DMS 273 (cell line): ENCODE measurements around the gene PAPPA2.
"Not testable (repeated sequence)": the region's sequence is repeated elsewhere in the genome, so short reads cannot be mapped to it uniquely, and the experiment has no call there.

ENCODE experiments used
- DNase-seq: peaks from one replicate; lab custom pipeline; 2025; ENCODE audit not compliant: unreplicated experiment; lab: John Stamatoyannopoulos, UW

PAPPA2 gene, protein sequence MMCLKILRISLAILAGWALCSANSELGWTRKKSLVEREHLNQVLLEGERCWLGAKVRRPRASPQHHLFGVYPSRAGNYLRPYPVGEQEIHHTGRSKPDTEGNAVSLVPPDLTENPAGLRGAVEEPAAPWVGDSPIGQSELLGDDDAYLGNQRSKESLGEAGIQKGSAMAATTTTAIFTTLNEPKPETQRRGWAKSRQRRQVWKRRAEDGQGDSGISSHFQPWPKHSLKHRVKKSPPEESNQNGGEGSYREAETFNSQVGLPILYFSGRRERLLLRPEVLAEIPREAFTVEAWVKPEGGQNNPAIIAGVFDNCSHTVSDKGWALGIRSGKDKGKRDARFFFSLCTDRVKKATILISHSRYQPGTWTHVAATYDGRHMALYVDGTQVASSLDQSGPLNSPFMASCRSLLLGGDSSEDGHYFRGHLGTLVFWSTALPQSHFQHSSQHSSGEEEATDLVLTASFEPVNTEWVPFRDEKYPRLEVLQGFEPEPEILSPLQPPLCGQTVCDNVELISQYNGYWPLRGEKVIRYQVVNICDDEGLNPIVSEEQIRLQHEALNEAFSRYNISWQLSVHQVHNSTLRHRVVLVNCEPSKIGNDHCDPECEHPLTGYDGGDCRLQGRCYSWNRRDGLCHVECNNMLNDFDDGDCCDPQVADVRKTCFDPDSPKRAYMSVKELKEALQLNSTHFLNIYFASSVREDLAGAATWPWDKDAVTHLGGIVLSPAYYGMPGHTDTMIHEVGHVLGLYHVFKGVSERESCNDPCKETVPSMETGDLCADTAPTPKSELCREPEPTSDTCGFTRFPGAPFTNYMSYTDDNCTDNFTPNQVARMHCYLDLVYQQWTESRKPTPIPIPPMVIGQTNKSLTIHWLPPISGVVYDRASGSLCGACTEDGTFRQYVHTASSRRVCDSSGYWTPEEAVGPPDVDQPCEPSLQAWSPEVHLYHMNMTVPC (N-terminal part only)

DNA sequence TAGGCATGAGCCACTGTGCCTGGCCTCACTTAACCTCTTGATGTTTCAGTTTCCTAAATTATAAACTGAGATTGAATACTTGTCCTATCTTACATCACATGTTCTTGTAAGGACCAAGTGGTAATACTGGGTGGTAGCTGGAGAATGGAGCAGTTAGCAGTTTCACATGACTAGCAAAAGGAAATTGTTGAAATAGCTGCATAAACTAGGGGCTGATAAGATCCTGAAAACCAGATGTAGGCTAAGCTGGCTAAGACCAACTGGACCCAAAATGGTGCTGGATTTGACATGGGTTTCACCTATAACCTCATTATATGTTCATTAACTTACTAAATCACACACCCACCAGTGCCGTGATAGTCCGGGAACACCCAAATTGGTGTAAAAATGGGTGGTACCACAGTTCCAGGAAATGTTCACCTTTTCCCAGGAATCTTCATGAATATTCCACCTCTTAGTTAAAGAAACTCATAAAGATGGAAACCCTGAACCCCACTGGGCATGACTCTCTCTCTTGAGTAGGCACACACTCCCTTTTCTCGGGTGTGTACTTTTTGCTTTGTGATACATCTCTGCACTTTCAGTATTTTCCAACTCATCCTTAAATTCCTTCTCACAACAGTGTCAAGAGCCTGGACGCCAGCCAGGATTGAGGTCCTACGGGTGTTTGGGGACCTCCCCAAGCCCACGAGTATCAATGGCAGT is at the start of gene PAPPA2:
Gene PAPPA2 (plus strand): TSS at position 502 of the 705 bp plus-strand sequence. CDS start 93,148 bp downstream, outside the sequence.
- no peak for DNase-seq

DNA sequence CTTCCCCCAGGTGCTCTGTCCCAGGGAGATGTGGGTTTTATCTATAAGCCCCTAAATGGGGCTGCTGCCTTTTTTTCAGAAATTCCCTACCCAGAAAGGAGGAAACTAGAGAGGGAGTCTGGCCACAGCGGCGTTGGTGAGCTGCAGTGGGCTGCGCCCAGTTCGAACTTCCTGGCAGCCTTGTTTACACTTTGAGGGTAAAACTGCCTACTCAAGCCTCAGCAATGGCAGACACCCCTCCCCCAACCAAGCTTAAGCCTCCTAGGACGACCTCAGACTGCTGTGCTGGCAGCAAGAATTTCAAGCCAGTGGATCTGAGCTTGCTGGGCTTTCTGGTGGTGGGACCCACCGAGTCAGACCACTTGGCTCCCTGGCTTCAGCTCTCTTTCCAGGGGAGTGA is 46.2 kb upstream of the PAPPA2 start:
- DNase-seq, result no peak

DNA sequence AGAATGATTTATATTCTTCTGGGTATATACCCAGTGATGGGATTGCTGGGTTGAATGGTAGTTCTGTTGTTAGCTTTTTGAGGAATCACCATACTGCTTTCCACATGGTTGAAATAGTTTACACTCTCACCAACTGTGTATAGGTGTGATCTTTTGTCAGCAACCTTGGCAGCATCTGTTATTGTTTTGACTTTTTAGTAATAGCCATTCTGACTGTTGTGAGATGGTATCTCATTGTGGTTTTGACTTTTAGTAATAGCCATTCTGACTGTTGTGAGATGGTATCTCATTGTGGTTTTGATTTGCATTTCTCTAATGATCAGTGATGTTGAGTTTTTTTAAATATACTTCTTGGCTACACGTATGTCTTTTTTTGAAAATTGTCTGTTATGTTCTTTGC is 43.4 kb upstream of the PAPPA2 start:
- DNase-seq, result not testable (repeated sequence)

DNA sequence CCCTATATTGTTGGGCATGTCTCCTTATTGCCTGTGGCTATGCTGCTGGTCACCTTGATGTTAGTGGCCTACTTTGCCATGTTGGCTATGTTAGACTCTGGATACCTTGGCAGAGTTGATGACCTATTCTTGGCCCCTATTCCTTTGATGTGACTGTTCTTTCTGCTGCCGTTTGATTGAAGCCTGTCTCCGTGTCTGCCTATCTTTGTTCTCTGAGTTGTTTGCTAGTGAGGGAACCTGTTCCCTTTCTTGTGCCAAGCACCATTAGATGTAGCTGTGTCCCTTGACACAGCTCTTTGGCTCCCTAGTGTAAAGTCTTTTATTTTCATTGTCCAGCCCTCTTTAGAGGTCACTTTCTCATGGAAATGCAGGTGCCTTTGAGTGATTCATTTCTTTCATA is 28.7 kb upstream of the PAPPA2 start:
- DNase-seq, result no peak

DNA sequence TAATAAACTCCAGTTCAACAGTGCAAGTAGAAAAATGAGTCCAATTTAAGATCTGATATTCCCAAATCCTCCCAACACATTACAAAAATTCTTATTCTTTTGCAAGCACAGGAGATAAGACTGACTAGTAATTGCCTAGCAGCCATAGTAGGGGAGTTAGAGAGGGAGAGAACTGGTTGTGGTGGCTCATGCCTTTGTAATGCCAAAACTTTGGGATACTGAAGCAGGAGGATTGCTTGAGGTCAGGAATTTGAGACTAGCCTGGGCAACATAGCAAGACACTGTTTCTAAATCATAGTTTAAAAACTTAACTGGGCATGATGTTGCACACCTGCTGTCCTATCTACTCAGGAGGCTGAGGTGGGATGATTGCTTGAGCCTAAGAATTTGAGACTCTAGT is 26.7 kb upstream of the PAPPA2 start:
- DNase-seq, result no peak

DNA sequence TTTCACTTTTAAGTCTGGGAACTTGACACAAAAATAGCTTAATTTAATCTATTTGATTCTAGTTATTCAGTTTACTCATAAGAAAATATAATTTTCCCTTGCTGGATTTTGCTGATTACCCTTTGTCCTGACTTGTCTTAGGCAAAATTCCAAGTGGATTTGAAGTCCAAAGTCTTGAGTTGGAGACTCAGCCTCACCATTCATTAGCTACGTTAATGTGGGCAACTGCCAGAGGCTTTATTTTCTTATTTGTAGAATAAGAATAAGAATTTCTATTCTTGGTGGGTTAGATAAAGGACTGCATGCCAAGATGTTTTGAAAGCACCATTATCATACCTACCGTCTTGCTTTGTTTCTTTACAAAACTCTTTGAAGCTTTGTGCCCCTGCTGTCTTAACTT is 22.8 kb upstream of the PAPPA2 start:
- DNase-seq, result no peak

DNA sequence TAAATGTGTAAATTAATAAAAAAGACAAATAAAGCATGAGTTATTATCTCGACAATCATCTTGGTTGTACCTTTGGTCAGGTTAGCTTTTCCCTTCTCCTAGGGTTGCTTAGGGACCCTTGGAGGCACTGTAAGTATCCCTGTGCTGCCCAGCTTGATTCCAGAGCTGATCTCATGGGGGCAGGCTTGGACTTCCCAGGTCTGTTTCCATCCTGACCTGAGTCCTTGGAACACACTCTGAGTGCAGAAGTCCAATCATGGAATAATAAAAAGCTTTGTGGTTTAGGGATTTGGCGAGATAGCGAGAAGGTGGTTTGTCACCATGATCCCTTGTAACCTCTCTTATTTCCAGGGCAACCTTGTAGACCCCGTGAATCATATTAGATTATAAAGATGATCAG is 18.7 kb upstream of the PAPPA2 start:
- DNase-seq, result peak; percentile 3

DNA sequence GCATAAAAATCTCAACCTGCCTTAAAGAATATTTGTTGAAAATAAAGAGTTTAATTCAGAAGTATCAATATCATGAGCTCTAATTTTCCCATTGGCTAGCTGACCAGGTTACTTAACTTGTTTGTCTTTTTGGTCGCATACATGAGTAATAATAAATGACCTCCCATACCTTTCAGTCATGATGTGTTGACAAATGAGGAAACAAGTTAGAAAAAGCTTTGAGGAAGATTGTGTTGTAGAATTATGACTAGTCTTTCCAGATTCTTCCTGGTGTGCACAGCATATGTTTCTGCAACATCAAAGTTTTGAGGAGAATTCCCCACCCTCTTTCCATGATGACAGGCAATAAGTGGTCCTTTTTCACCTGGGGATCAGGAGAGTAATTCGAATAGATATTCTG is 17.6 kb upstream of the PAPPA2 start:
- DNase-seq, result no peak

DNA sequence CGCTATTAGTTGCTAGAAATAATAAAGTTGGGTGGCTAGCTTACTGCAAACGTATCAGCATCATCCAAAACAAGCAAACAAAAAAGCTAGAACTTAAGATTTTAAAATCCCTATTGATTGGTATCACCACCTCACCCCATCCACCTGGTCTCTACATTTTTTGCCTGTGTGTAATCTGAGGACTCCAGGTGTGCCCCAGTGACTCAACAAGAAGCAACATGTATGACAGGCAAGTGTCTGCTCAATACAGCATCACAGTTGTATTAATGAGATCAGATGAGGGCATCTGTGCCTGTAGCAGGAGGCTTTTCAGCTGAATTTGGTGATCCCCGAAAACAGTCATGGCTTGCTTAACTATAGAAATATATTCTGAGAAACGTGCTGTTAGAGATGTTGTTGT is 14.6 kb upstream of the PAPPA2 start:
- DNase-seq, result no peak

DNA sequence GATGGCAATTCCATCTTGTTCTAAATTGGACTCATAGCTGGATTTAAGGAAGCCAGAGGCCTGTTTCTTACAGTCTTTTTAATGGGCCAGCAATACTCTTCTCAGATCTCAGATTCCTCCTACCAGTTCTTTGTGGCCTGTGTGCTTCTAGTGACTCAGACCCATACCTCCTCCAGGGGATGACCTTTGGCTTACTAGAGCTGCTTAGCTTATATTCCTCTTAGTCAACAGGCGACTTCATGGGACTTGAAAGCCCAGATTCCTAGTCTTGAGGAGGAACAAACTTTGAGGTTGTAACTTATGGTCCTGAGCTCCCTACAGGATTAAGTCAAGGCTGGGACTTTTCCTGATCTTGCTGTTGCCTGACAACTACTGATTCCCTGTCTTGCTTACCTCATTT is 12.4 kb upstream of the PAPPA2 start:
- no peak for DNase-seq

DNA sequence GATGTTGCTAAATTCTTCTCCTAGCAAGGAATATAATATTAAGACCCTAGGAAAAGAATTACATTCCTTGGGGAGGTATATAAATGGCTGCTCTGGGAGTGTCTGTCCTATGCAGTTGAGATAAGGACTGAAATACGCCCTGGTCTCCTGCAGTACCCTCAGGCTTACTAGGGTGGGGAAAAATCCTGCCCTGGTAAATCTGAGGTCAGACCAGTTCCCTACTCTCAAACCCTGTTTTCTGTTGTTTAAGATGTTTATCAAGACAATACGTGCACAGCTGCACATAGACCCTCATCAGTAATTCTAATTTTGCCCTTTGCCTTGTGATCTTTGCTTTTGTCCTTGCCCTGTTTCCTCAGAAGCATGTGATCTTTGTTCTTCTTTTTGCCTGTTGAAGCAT is 11.2 kb upstream of the PAPPA2 start:
- not testable (repeated sequence) for DNase-seq

DNA sequence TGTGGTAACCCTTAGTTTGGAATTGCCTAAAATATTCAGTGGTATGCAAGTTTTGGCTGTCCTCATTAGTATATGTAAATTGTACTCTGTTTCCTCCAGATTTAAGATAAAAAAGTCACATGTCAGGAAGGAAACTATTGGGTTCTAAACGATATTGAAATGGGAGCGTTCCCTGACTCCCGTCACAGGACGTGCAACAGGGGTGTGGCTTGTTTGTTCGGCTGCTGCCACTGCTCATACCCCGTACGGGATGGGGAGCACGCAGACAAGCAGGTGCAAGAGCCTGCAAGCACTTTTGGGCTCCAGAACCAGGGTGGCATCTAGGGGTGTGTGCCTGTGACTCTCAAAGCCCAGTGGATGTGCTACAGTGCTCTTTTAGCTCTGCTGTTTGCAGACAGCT is 6.2 kb upstream of the PAPPA2 start:
- DNase-seq, result no peak

DNA sequence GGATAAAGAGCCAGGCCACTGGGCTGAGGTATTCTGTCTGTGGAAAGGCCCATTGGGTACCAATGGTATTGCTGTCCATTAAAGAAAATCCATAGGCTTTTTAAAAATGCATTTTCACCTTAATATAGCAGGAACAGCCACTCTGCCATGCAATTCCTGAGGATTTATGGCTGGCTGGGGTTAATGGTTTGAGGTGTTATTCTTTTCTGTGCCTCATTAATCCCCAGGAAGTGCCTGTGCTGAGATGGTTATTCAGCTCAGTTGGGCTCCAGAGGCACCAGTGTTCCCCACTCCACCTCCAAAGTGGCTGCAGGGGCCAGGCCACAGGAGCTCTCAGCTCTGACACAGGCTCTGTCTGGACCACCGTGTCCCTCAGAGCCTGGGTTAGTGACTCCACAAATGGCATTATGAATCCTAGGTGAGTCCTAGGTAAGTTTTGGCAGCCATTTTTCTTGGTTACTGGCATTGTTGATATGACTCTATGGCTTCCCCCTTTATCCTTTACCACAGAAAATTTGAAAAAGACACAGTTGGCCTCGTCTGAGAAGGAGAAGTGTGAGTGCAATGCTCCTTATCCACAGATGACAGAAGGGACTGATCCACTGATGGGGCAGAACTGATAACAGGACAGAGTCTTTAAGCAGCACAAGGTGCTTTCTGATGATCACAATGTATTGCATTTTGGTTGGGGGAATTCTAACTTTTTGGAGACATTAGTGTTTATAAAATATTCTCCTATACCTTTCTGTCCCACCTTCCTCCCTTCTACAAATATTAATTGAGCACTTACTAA is 2.2 kb upstream of the PAPPA2 start:
- no peak for DNase-seq

DNA sequence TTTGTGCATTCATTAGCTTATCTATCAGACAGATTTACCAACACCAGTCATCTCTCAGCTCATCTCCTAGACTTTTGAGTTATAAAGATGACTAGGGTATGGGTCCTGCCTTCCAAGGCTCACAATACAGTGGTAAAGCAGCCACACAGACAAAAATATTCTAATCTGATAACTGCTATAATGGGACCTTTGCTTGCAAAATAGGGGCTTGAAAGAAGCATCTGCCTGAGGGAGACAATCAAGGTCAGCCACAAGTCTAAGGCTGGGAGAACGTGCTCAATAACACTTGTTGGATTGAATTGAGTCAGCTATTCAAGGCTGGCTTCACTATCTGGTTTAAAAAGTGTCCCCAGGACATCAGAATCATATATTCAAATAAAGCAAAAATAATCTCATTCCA is 1.4 kb upstream of the PAPPA2 start:
- DNase-seq, result no peak

DNA sequence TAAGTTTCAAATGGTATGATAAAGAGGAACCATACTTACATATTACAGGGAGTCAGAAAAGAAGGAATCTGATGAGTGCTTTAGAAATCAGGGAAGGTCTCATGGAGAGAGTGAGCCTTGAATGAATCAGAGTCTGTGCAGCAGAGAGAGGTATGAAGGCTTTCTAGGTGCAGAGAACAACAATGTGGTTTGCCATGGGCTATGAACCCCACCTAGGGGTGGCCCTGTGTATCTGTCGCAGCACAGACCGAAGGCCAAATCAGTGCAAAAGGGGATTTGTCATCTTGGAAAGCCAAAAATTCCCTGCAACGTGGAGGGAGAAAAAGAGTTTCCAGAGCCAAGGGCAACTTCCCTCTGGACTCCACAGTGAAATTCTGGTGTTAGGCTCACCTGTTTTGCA is 3.5 kb downstream of the PAPPA2 start:
- peak; percentile 24 for DNase-seq

DNA sequence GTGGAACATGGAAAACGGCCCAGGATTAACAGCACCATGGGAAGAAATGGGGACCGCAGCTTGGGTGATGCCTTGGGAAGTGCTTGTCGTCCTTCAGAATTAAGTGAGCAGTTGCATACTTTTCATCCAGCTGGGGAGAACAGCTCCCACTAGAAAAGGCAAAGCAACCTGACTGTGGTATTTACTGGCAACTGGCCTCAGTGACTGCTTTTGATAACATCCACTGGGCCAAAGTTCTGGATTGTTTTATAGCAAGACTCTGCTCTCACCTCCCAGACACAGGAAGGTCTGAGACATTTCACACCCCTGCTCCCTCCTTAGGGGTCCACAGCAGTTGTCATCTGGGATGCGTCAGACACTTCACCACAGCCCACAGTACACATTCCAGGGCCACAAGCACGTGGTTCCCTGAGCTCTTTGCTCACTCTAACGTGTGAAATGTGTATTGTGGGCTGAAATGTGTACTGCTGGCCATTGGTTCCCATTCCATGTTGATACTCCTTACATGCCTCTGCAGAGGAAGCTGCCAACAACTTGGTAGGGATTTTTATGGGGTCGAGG is 6.6 kb downstream of the PAPPA2 start:
- no peak for DNase-seq

DNA sequence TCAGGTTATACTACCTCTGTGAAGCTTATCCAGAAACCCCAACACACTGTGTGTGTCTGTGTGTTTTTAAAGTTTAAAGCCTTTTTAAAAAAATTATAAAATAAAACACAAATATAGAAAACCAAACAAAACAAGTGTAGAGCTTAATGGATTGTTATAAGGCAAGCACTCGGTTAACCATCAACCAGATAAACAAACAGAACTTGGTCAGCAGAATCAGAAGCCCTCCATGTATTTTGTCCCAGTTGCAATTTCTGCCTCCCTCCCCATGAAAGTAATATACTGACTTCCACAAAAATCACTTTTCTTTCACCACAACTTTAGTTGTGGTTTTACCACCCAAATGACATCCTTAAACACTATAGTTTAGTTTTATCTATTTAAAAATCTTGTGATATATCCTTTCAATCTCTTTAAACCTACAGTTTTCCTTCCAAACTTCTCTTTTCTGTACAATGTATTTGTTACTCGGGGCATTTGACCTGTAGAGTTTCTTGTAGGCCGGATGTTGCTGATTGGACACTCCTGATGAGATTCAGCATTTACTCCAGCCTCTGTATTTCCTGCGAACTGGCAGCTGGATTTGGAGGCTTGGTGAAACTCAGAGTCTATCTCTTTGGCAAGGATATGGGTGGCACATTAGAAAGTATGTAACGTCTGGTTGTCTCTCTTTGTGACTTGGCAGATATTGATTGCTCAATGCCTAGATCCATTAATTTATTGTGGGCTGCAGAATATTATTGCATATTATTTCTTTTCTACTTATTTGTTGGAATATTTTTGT is 8.6 kb downstream of the PAPPA2 start:
- no peak for DNase-seq

DNA sequence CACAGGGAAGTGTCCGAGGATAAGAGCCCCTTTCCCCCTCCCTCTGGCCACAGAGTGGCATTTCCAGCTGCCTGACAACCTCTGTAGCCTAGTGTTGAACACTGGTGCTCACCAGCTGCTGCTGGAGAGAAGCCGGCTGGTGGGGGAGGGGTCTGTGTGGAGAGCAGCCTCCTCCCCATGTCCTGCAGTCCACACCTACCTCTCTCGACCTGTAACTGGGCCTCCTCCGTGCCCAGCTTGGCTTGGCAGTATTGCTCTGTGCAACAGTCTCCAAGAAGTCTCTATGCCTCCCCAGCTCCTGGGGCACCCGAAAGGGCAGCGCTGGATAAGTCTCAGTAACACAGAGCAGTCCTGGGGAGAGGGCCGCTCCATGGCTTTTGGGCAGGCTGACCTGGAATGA is 17.0 kb downstream of the PAPPA2 start:
- no peak for DNase-seq

DNA sequence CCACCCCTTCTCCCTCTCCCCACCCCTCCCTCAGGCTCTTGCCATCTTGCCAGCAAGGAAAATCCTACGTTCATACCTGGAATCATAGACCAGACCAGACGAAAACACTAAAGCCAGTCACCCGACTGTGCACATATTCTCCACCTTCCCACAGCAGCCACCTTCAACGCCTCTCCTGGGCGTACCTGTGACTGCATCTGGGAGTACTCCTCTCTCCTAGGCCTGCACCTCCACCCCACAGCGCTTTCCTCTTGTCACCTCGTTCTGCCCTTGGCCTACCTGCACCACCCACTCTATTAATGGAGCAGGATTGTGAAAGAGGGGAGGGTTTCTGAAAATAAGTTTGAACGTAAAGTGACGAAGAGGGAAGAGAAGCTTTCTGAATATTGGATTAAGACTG is 17.8 kb downstream of the PAPPA2 start:
- no peak for DNase-seq

DNA sequence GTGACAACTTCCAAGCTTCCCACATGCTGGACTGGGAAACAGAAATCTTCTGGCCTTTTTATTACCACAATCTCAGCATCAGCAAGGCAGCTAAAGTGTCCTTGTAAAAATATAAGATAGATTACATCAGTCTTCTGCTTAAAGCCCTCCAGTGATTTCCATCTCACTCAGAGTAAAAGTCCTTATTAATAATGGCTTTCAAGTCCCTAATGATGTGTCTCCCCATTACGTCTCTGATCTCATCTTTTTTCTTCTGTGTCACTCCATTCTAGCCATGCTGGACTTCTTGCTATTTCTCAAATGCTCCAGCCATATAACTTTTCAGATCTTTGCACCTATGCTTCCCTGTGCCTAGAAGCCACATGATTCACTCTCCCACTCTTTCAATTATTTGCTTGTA is 22.1 kb downstream of the PAPPA2 start:
- no peak for DNase-seq
